Endothelial cell of umbilical vein (primary cell): ENCODE data around the gene TMEM62. TPM values are rescaled to one million over a fixed set of nuclear protein-coding genes. Genes with fewer than 3 reads are reported as not detected.

Source experiments
- BruUV-seq: library from RNA; stranded (reverse); fragments of 400-500 nt; replicated peaks from 2 replicates; lab custom pipeline; 2021; lab: Mats Ljungman, UMichigan
- CTCF ChIA-PET: fragments of 300-600, 350-600 bp; sonication (Branson Sonifier 250); formaldehyde crosslinking; loops from one replicate; lab custom pipeline; 2021; ENCODE audit warnings: antibody characterized with exemption, inconsistent platforms; lab: Charles Lee
- POLR2A ChIA-PET: fragments of 300-600, 350-600 bp; sonication (Branson Sonifier 250); formaldehyde crosslinking; loops from one replicate; lab custom pipeline; 2021; ENCODE audit warnings: antibody characterized with exemption, inconsistent platforms; lab: Charles Lee
- DNase-seq: peaks from one replicate; pipeline ENCODE4 v3.0.0-alpha.2; 2011; ENCODE audit warnings: low read depth, low spot score
- FAIRE-seq: peaks from 2 replicates; lab custom pipeline; 2011; peaks lifted over from hg19 to GRCh38; lab: Jason Lieb, UNC
- H2AFZ ChIP-seq: 2 replicates; pipeline ENCODE4 v1.6.0; 2012; ENCODE audit warnings: low read depth, low read length, control low read depth, inconsistent platforms
- H3K27ac ChIP-seq: 2 replicates; pipeline ENCODE4 v1.5.1; 2011; ENCODE audit warnings: low read depth, mild to moderate bottlenecking, control low read depth, low read length, moderate library complexity; ENCODE audit not compliant: insufficient read depth
- H3K27me3 ChIP-seq, 2 experiments: 2 replicates each; pipeline versions ENCODE4 v1.6.0 to v1.6.1; 2011; ENCODE audit warnings: low read length in 2 of 2, mixed read lengths in 1 of 2; ENCODE audit not compliant: control insufficient read depth in 2 of 2, insufficient read depth in 2 of 2
- H3K36me3 ChIP-seq, 2 experiments: 2 replicates in 1 of 2; 3 replicates in 1 of 2; pipeline ENCODE4 v1.5.1; 2011; ENCODE audit warnings: low read length in 2 of 2, mild to moderate bottlenecking in 1 of 2, moderate library complexity in 1 of 2; ENCODE audit not compliant: control insufficient read depth in 2 of 2, insufficient read depth in 2 of 2; ENCODE audit errors: extremely low read depth in 1 of 2
- H3K4me1 ChIP-seq: 3 replicates; pipeline ENCODE4 v1.5.1; 2011; ENCODE audit warnings: mild to moderate bottlenecking, low read length; ENCODE audit not compliant: control insufficient read depth, insufficient read depth; ENCODE audit errors: extremely low read depth
- H3K4me2 ChIP-seq: 2 replicates; pipeline ENCODE4 v1.6.1; 2011; ENCODE audit warnings: low read length, control low read depth, mixed read lengths; ENCODE audit not compliant: insufficient read depth
- H3K4me3 ChIP-seq, 3 experiments: fragments of 200-600 bp in 1 of 3; sonication (generic), shearing (Covaris generic) in 1 of 3; replicated peaks in 1 of 3; 2 replicates each; pipeline ENCODE4 v1.5.1; 2011 to 2016; ENCODE audit warnings: control low read depth in 3 of 3, low read length in 3 of 3, mild to moderate bottlenecking in 2 of 3, inconsistent platforms in 1 of 3, low read depth in 1 of 3, moderate library complexity in 1 of 3; ENCODE audit not compliant: insufficient read depth in 1 of 3
- H3K79me2 ChIP-seq: 2 replicates; pipeline ENCODE4 v1.6.0; 2012; ENCODE audit warnings: low read length, inconsistent platforms; ENCODE audit not compliant: control insufficient read depth, insufficient read depth
- H3K9ac ChIP-seq: replicated peaks from 2 replicates; pipeline ENCODE3; 2011; ENCODE audit warnings: low read length, control low read depth; ENCODE audit not compliant: insufficient read depth; ENCODE audit errors: extremely low read depth
- H3K9me1 ChIP-seq: replicated peaks from 3 replicates; pipeline ENCODE4 v1.6.0; 2011; ENCODE audit warnings: mild to moderate bottlenecking, low read length; ENCODE audit not compliant: control insufficient read depth, insufficient read depth; ENCODE audit errors: extremely low read depth
- H3K9me3 ChIP-seq: replicated peaks from 2 replicates; pipeline ENCODE4 v1.5.1; 2012; ENCODE audit warnings: low read length, inconsistent platforms; ENCODE audit not compliant: control insufficient read depth, insufficient read depth
- H4K20me1 ChIP-seq: replicated peaks from 2 replicates; pipeline ENCODE3; 2011; ENCODE audit warnings: mild to moderate bottlenecking, low read length; ENCODE audit not compliant: control insufficient read depth, insufficient read depth; ENCODE audit errors: extremely low read depth
- CTCF ChIP-seq, 2 donors: IDR thresholded peaks; 1 replicate in 1 of 2; 2 replicates in 1 of 2; pipeline ENCODE4 v1.5.1; 2011; ENCODE audit warnings: low read length in 2 of 2, mild to moderate bottlenecking in 2 of 2, moderate library complexity in 2 of 2, control low read depth in 1 of 2, inconsistent platforms in 1 of 2, low read depth in 1 of 2; ENCODE audit not compliant: insufficient read depth in 1 of 2; ENCODE audit errors: extremely low read depth in 1 of 2
- EZH2 ChIP-seq: IDR thresholded peaks from 2 replicates; pipeline ENCODE4 v1.6.1; 2012; ENCODE audit warnings: borderline replicate concordance, low read depth, mild to moderate bottlenecking, moderate library complexity, low read length, inconsistent platforms; ENCODE audit not compliant: severe bottlenecking
- FOS ChIP-seq: IDR thresholded peaks from 2 replicates; pipeline ENCODE4 v1.6.1; 2011; ENCODE audit warnings: mild to moderate bottlenecking, low read length, moderate library complexity, borderline replicate concordance; ENCODE audit not compliant: insufficient read depth
- GATA2 ChIP-seq: IDR thresholded peaks from 2 replicates; pipeline ENCODE4 v1.7.0; 2011; ENCODE audit warnings: low read depth, mild to moderate bottlenecking, moderate library complexity, mixed read lengths, low read length; ENCODE audit not compliant: insufficient read length, insufficient read depth
- JUN ChIP-seq: IDR thresholded peaks from 2 replicates; pipeline ENCODE4 v1.6.1; 2011; ENCODE audit warnings: borderline replicate concordance, low read depth; ENCODE audit not compliant: insufficient read length, insufficient read depth
- MAX ChIP-seq: IDR thresholded peaks from 2 replicates; pipeline ENCODE4 v1.6.1; 2011; ENCODE audit not compliant: insufficient read depth, insufficient read length
- MYC ChIP-seq: IDR thresholded peaks from one replicate; pipeline ENCODE4 v1.6.1; 2011; ENCODE audit warnings: mild to moderate bottlenecking, low read depth, low read length
- POLR2A ChIP-seq: IDR thresholded peaks from 2 replicates; pipeline ENCODE4 v1.6.1; 2012; ENCODE audit warnings: low read depth, mild to moderate bottlenecking, control low read depth, low read length
- POLR2AphosphoS5 ChIP-seq: IDR thresholded peaks from 2 replicates; pipeline ENCODE4 v1.6.1; 2012; ENCODE audit warnings: low read depth, mild to moderate bottlenecking, control low read depth, low read length, moderate library complexity; ENCODE audit not compliant: insufficient read depth
- dilution Hi-C: fragments of 300-500 bp; cut with MboI; formaldehyde crosslinking; loops from one replicate; pipeline ENCODE4 v1.15.0; 2019; ENCODE audit warnings: low sequenced_read_pairs; ENCODE audit not compliant: extremely low pct_ligation_motif_present
- intact Hi-C: fragments of 100-400 bp; cut with micrococcal nuclease; formaldehyde crosslinking; loops from one replicate; pipeline ENCODE4 v1.10.0; 2022
- polyA plus RNA-seq, 4 experiments: library from polyadenylated mRNA; depleted of rRNA in 3 of 4; stranded (reverse) in 3 of 4; unstranded in 1 of 4; fragments of >200 nt; gene quantifications; 2 replicates each; pipeline versions ENCODE4 v1.2.1 to v1.2.3, GENCODE V29; 2011 to 2012; ENCODE audit warnings: missing spikeins in 1 of 4
- total RNA-seq: library from RNA; stranded (reverse); gene quantifications from 2 replicates; pipeline ENCODE4 v1.2.3, GENCODE V29; 2021

TMEM62 gene
- total and polyA plus RNA-seq, 2 donors (not counting 3 experiments of a cell fraction or from before 2014, with no cell fraction given): 10.4 to 22.2 TPM

GRCh38 chr15:43230640-43231115 lies 97.3 kb downstream of the TMEM62 start:
- TF ChIP-seq MAX: no peak
- TF ChIP-seq POLR2AphosphoS5: no peak
- no peak for TF ChIP-seq EZH2
- no peak for TF ChIP-seq CTCF (IDR thresholded peaks at IDR 0.05; ENCODE audit: extremely low read depth in 1 of 2, insufficient read depth in 1 of 2, low read depth in 1 of 2, low read length in 2 of 2)
- TF ChIP-seq FOS: no peak
- TF ChIP-seq POLR2A: no peak
- no peak for TF ChIP-seq MYC
- TF ChIP-seq GATA2: no peak
- no peak for TF ChIP-seq JUN
- intact Hi-C loops (no loop called here), dilution Hi-C loops (no loop called here)
- H3K9me3 ChIP-seq: no peaks in the 10 kb centered on the region
- no peaks in the 10 kb centered on the region for H3K4me1 ChIP-seq
- CTCF ChIA-PET: interaction anchor here (1.0 to 10.5 kb wide), 4 partner anchors 8 to 55 kb away, joined by 3 to 427 read pairs (median 7); no protein-coding TSS in a partner anchor
- no peak overlapping the region for H3K4me2 ChIP-seq
- no peak overlapping the region for H3K27ac ChIP-seq
- H3K9me1 ChIP-seq: no peaks in the 10 kb centered on the region
- no TSS peak for BruUV-seq
- POLR2A ChIA-PET: no interaction called here
- H3K79me2 ChIP-seq: no peaks in the 10 kb centered on the region
- FAIRE-seq: no peak
- no peak overlapping the region for H2AFZ ChIP-seq
- H3K27me3 ChIP-seq: peaks cover 0 to 12% of the 10 kb centered on the region in 2 experiments
- no peaks in the 10 kb centered on the region for H4K20me1 ChIP-seq
- H3K9ac ChIP-seq: no peak overlapping the region
- no peak for DNase-seq
- H3K36me3 ChIP-seq: no peaks in the 10 kb centered on the region
- no peak overlapping the region for H3K4me3 ChIP-seq
